LHCN-M2 (cell line): Measurements from ENCODE around the gene CFAP46. TPM values are rescaled to one million over a fixed set of nuclear protein-coding genes. Genes with fewer than 3 reads are reported as not detected.
"Not testable (repeated sequence)": the region's sequence is repeated elsewhere in the genome, so short reads cannot be mapped to it uniquely, and the experiment has no call there.

ENCODE experiments used
- DNase-seq: peaks from one replicate; pipeline ENCODE4 v3.0.0-alpha.2; 2012; ENCODE audit warnings: low read depth
- total RNA-seq: library from RNA; depleted of rRNA; stranded (reverse); fragments of >200 nt; gene quantifications from 2 replicates; pipeline ENCODE4 v1.2.3, GENCODE V29; 2014

The CFAP46 gene
- total RNA-seq, 1 experiment from 2014 or later = not detected

DNA sequence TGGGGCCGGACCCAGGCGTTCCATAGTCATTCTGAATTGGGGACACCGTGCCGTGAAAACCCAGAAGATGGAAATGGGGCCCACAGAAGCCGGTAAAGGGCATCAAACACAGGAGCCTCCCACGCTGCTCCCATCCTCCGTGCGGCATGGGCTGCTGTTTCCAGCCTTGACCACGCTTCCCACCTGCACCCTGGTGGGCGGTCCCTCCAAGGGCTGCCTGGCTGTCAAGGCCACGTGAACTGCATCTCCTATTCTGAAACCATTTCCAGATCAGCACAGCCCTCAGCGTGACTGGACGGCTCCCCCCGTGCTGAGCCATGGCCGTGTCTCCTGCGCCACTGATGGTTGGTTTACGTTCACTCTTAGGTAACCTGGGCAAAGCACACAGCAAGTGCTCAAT, 14.1 kb downstream of the CFAP46 start:
- DNase-seq = no peak

DNA sequence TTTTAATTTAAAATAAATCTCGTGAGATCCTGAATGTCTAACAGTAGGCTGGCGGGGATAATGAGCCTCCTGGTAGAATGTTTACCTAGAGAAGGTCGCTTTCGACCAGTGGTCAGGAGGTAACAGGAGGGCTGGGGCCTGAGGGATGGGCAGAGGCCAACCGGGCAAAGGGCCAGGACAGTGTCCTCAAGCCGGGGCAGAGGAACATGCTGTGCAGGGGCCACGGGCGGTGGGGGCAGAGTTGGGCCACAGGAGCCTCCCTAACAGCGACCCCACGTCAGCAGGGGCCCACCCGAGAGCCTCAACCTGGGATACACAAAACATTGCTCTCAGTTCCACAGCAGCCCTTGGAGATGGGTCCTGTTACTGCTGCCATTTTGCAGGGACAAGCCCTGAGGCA, 14.5 kb downstream of the CFAP46 start:
- DNase-seq = no peak

DNA sequence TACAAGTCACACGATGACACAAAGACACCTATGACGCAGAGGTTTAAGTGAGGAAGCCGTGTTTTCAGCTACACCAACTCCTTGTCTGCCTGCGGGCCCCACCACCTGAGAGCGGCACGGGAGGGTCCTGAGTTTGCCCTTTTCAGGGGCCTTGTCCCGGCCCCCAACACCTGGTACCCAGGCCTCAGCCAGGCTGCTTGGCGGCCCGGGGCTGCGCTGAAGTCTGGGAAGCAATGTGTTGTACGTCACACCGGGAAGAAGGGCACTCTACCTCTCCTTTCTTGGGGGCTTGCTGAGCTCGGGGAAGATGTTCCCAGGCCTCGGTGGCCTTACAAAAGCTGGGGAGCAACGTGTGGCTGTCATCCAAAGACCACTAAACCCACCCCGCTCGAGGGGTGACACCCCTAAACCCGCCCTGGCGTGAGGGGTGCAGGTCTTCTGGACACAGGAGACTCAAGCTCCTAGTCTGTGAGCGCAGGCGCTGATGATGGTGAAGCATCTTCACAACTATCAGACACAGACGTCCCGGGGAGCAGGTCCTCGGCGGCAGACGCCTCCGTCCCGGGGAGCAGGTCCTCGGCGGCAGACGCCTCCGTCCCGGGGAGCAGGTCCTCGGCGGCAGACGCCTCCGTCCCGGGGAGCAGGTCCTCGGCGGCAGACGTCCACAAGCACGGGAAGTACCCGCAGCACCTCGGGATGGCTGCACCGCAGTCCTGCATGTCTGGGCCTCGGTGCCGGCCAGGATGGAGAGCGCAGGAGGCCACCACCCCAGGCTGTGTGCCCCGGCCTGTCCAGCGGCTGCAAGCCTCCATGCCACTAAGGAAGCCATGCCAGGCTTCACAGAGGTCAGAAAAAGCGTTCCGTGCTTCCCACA, 15.4 kb downstream of the CFAP46 start:
- no peak for DNase-seq

DNA sequence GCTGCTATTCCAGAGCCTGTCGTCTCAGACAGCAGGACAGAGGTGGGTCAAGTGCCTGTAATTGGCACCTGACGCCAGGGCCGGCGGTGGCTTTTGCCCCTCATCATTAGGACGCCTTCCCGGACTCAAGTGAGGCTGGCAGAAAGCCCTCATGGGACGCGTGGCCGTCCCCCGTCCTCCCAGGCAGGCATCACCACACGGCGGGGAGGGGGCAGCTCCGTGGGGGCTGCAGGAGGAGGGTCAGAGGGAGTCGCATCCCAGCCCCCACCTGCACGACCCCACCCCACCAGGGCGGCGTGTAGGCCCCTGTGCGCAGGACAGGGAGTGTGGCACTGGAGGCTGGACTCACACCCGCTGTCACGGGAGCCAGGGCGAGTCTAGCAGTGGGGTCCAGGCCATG, 16.3 kb downstream of the CFAP46 start:
- no peak for DNase-seq

DNA sequence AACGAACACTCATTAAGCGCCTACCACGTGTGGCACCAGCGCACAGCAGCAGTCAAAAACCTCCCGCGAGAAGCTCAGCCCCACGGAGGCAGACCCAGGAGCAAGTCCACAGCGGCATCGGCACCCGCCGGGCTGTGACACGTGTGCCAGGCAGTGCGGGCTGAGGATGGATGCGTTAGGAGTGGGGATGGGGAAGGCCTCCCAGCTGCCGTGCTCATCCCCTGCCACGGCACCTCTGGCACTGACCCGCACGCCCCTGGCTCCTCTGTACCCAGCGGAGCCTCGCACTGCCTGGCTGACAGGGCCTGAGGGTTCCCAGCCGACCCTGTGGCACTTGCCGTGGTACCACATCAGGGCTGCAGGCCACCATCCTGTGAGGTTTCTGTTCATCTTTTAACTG, 16.8 kb downstream of the CFAP46 start:
- no peak for DNase-seq

DNA sequence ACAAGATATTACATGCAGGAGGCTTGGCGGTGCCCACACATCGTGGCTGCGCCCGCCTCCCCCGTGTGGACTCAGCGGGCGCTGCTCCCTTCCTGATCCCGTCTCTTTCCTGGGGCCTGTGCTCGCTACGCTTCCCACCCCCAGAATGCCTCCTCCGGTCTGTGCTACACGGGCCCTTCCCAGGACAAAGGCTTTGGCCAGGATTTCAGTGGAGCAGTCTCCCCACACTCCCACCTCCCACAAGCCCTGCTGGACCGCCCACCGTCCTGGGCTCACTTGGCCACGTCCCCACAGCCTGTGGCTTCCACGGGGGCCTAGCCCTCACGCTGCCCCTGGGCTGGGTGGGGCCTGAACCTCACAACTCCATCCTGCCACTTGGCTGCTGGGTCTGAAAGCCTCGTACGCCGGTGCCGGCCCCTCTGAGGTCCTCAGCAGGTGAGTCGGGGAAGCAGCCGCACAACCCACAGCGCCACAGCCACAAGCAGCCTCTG, 17.3 kb downstream of the CFAP46 start:
- DNase-seq = no peak

DNA sequence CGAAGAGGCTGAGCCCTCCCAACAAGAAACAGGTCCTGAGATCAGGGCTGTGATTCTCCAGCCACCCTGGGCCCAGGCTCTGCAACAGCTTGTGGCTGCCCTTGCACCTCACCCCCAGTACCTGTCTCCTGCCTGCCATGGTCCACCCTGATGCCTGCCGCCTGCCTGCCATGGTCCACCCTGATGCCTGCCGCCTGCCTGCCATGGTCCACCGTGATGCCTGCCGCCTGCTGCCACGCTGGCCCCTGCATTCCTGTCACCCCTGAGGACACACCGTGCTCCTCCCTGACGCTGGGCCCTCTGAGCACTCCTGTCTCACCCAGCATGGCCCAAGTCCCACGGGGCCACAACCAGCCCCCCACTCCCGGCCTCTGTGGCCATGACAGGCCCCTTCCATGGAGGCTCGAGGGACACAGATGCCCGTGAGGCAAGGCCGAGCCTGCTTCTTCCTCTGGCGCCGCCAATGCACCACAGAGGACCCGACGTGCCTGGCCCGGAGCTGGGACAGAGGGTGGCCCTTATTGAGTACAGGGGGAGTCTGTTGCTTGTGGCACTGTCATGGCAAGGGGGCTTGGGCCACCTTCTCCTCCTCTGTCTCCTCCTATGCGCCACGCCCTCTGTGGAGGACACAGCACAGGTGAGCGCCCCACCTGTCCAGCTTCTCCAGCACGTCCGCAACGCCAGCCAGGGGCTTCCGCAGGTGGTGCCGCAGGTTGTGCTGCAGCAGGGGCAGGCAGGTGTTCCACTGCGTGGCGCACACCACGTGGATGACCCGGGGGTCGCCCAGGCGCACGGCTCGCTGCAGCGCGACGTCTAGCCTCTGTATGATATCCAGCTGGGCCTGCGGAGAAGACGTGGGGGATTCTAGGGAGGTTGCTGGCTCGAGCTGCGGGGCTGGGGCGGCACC, 18.1 kb downstream of the CFAP46 start:
- no peak for DNase-seq

DNA sequence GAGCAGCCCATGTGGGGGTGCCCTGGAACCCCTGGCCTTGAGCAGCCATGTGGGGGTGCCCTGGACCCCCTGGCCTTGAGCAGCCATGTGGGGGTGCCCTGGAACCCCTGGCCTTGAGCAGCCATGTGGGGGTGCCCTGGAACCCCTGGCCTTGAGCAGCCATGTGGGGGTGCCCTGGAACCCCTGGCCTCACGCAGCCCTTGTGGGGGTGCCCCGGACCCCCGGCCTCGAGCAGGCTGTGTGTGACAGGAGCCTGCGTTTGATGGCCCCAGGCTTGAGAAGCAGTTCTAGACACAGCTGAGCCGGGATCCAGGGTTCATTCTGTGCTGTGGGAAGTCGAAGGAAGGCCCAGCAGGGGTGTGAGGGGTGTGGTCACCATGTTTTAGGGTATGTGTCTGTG, 19.0 kb downstream of the CFAP46 start:
- DNase-seq = not testable (repeated sequence)

DNA sequence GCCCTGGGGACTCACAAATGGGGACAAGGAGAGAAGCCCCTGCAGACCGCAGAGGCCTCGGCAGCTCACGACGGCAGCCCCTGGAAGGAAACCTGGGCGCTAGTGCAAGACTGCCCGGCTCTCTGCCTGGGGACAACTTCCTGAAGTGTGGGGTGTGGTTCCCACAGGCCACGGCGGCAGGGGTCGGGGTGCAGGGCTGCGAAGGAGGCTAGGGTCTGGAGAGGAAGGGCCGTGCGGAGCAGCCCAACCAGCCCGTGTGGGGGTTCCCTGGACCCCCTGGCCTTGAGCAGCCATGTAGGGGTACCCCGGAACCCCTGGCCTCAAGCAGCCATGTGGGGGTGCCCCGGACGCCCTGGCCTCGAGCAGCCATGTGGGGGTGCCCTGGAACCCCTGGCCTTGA, 19.5 kb downstream of the CFAP46 start:
- no peak for DNase-seq

DNA sequence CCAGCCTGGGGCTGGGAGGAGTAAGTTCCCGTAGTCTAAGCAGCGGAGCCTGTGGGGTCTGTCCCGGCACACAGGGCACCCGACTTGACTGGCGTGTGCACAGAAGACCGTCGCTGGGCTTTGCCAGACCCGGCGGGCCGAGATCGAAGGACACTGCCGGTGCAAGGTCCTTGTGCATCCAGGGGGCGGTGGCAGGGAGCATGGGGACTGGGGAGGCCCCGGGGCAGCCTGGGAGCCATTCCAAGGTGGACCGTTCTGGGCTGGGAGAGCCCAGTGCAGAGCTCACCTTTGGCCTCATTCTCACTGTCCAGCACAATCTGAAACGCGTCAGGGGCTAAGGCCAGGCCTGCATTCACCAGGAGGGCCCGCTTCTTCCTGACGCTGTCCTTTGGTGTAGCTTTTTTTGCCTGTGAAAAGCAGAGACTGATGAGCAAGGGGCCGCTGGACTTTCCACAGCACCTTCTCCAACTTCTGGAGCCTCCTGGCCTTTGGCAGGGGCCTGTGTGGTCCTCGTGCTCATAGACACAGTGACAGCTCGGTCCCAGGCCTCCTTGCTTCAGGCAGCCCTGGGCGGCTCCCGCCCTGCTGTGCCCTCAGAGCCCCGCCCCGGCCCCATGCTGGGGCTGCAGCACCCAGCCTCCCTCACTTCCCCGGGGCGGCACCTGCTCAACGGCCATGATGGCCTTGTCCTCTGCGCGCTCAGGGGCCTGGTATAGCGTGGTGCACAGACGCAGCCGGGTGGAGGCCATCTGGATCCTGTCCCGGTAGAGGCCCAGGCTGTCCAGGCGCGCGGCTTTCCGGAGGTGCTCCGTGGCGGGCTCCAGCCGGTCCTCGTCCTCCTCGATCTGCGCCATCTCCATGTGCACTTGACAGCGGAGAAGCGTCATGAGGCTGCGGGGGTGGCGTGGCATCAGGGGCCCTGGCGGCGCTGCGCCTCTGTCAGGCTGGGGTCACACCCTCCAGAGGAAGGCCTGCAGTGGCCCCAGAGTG, 20.3 kb downstream of the CFAP46 start:
- no peak for DNase-seq

DNA sequence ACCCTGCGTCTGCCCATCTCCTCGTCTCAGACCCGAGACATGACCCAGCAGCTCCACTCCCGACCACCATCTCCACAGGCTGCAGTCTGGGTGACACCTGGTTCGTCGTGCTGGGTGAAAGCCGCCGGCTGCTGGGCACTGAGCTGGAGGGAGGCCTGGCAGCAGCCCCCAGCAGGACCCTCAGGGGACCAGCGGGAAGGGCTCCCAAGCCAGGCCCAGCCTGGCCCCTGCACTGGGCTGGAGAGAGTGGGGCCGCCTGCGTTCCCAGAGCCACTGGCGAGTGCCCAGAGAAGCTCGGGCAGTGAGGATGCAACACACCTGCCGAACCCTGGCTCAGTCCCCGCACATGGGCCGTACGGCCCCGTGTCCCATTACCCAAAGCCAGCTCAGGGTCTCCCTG, 21.3 kb downstream of the CFAP46 start:
- DNase-seq = no peak

DNA sequence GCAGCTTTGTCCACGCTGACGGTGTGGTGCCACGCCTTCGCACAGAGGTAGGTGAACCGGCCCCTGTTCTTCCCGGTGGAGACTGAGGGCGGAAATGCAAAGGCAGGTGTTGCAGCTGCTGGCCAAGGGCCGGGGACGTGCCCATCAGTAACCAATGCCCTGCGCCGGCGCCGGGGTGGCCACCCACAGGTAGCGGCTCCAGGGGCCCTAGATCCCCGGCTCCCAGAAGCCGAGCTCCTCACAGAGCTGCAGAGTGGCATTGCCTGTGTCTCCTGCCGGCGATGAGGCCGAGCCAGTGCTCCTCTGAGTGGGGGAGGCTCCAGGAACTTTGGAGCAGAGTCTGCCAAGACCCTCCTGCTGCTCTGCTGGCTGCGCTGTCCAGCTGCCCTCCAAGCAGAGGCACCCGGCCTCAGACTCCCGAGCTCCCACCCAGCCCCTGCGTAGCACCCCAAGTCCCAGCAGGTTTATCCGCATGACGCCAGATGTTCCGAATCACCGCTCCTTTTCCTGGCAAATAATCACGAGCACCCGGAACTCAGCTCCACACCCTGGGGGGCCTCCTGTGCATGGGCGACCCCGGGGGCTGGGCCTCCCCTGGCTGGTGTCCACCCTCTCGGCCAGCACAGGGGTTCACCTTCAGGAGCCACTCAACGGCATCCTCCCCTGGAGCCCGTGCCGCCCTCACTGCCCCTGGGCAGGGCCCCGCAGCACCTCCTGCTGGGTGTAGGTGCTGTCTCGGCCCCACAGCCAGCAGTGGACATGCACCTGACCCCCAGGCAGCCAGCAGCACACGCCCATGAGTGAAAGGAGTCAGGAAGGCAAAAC, 22.1 kb downstream of the CFAP46 start:
- no peak for DNase-seq

DNA sequence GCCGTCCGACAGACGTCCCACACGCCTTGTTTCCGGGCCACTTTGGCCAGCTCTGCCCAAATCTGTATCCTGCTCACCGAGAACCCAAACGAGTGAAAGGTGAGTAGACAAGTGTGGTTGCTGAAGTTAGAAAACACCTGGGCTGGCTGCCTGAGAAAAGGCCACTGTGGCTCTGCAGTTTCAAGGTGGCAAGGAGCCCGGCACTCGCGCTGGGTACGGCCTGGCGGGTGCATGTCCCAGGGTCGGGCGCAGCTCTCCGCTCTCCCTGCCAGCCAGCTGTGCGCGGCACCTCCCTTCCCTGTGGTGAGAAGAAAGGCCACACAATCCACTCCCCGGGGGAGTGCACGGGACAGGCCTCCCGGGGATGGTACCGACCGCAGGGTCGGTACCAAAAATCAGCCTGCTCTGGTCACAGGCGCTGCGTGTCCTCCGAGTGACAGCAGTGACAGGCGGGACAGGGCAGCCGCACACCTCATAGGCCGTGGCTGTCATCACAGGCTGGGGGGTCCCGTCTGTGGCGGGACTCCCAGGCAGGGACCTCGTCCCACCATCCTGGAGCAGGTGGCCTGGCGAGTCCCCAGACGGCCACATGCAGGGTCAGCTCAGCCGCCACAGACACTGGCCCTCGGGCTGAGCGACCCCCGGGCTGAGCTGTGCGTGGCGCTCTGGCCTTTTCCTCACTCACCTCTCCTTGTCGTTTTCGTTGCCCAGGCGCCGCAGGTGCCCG, 22.8 kb downstream of the CFAP46 start:
- DNase-seq = no peak

DNA sequence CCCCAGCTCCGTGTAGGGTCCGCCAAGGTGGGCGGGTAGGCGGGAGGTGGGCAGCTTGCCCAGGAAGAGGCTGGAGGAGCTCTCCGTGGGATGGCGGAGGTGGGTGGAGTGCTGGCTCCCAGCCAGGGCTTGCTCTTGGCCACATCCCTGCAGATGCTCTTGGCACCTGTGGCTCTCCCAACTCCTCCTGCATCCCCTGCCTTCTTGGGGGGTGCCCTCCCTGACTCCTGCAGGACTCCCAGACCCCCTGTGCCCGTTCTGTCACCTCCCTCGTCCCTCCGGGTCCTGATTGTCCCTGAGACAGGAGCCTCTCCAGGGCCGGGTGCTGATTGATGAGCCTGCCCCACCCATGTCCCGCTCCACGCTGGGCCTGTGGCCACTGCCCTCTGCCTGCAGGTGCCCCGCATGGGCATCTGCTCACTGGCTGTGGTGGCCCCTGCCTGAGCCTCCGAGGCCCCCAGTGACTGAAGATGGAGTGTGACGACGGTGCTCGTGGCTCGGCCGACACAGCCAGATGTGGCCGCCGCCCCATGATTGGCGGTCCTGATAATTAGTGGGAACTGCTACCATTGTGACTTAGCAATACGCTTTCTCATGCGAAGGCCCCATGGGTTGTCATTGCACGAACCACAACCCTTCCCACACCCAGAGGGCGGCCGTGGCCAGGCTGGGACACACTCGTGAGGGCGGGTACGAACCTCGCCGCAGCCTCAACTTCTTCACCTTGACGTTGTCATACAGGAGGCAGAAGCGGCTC, 23.6 kb downstream of the CFAP46 start:
- DNase-seq = no peak

DNA sequence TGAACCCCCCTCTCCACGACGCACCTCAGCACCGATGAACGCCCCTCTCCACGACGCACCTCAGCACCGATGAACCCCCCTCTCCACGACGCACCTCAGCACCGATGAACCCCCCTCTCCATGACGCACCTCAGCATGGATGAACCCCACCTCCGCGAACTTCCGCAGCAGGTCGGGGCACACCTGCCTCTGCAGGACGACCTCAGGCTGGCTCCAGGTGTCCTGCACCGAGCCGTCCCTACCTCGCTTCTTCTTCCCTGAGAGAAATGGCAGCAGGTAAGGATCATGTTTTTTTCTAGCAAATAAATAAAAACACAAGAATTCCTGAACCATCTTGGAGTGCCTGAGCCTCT, 24.1 kb downstream of the CFAP46 start:
- DNase-seq = no peak

DNA sequence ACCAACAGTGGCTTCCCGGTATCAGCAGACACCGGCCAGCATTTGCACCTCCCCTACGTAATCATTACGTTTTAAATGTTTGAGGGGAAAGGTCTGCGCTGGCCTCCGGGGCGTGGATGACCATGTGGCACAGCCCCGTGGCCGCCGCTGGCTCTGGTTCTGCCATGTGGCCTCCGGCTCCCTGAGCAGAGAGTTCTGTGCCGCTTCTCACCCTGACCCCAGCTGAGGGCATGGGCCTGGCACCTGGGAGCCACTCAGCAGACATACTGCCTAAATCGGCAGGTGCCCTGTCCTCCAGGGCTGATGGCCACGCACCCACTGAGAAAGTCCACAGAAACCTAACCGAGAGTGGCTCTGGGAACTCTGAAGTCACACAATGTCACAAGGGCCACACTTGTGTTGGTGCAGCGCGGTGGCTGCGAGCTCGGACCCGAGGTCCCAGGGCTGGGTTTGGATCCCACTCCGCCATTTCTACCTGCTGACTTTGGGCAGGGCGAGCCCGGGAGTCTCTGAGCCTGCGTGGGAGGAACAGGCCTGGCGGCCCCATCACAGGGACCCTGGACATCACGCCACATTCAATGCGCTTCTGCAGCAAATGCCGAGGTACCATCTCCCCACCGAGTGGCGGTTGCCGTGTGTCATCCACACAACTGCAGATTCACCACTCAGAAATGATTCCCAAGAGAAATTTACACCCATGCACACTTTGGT, 25.3 kb downstream of the CFAP46 start:
- no peak for DNase-seq

DNA sequence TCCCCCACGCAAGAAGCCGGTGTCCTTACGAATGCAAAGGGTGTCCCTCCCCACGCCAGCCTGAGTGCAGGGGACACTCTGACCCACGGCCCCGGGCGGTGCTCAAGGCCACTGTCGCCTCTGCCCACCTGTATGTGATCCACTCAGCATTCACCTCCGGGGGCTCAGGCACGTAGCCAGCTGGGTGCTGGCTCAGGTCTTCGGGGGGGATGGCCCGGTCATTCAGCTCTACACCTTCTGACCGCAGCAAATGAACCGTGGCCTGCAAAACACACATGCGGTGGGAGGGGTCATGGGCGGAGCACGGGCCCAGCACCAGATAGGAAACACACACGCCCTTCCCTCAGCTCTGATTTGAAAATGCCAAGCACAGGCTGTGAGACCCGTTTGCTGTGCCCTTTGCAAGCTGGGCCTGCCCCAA, 25.9 kb downstream of the CFAP46 start:
- no peak for DNase-seq

DNA sequence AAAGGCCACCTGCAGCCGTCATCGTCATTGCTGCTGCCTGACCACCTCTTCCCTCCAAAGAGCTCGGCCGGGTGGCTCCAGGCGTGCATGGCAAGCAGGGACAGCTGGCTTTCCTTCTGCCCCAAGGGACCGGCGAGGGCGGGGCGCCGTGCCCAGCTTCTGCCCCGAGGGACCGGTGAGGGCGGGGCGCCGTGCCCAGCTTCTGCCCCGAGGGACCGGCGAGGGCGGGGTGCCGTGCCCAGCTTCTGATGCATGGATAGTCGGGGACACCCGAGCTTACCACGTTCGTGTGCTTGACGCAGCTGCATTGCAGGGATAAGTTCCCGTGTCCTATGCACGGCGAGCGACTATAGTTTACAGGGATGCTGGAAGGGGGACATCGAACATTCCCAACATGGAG, 27.0 kb downstream of the CFAP46 start:
- DNase-seq = no peak
